Measurements from ENCODE around the gene ANKH.

DNA sequence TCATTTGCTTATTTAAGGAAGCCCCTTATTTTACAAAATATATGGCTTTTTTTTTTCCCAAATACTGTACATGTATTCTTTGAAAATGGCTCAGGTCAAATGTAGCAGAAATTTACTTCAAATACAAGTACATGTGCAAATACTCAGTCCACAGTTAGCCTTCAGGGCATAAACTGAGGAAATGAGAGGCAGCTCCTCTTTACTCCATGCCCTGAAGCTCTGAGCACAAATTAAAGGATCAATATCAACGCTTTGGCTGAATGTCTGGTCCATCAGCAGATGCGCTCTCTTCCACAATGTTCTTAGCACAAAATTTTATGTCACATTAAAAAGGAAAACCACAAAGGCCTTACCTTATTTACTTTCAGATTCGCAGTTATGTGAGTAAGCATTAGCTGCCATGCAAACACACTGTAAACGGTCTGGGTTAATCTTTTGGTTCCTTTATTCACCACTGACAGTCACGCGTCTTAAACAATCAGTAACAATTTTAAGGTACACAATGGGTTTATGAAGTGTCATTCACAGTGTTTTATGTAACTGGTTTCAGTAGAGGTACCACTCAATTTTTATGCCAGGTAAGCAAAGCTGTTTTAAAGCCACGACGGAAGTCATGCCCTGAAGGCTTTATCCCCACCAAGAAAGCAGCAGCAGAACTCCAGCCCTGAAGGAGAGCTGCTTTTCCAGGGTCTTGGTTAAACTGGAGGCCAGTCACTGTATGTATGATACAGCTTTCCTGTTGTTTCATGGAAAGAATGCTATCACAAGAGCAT lies 103.7 kb downstream of the ANKH start:
- no peak for TF ChIP-seq POLR2A (IDR thresholded peaks at IDR 0.05)
- peak in 1 of 3 donors; percentile 17 for TF ChIP-seq POLR2AphosphoS5 (IDR thresholded peaks at IDR 0.05)
- no peak for TF ChIP-seq CTCF (IDR thresholded peaks at IDR 0.05)
- TF ChIP-seq EP300 (IDR thresholded peaks at IDR 0.05) = no peak
